K562 (cell line): ENCODE measurements around the gene CD70. TPM values are rescaled to one million over a fixed set of nuclear protein-coding genes. Genes with fewer than 3 reads are reported as not detected.

Experiments used
- ATAC-seq: fragments of 200-7000 bp; cut with Tn5 transposase; 3 replicates; pipeline ENCODE4 v1.9.1; 2020; ENCODE audit warnings: moderate library complexity
- BruUV-seq: library from RNA; stranded (reverse); fragments of 400-500 nt; replicated peaks from 2 replicates; lab custom pipeline; 2021; lab: Mats Ljungman, UMichigan
- CTCF ChIA-PET: fragments of 300-600 bp; formaldehyde crosslinking; extraction: SDS; loops from one replicate; lab custom pipeline; 2021; ENCODE audit warnings: low intra/inter-chr PET ratio; lab: Yijun Ruan, JAX
- POLR2A ChIA-PET: fragments of 300-600, 350-650 bp; sonication (Branson Sonifier 250); formaldehyde crosslinking; extraction: SDS; loops from one replicate; lab custom pipeline; 2021; ENCODE audit warnings: antibody characterized with exemption, inconsistent platforms; lab: Yijun Ruan, JAX
- DNase-seq, 4 experiments: peaks; one replicate each; pipeline versions ENCODE4 v3.0.0 to v3.0.0-alpha.2; 2011 to 2018; ENCODE audit warnings: low spot score in 3 of 4, mixed read lengths in 3 of 4; ENCODE audit errors: extremely low read depth in 1 of 4
- FAIRE-seq: peaks from 2 replicates; lab custom pipeline; 2011; peaks lifted over from hg19 to GRCh38; lab: Jason Lieb, UNC
- H2AFZ ChIP-seq: 2 replicates; pipeline ENCODE4 v1.6.0; 2011; ENCODE audit warnings: low read depth, low read length, control low read depth, inconsistent platforms
- H3K27ac ChIP-seq: fragments of 200-600 bp; 3 replicates; pipeline ENCODE4 v1.8.0; 2011; ENCODE audit warnings: low read depth, mild to moderate bottlenecking, control low read depth, inconsistent platforms, low read length, moderate library complexity, mixed read lengths; ENCODE audit errors: extremely low read depth
- H3K27me3 ChIP-seq, 2 experiments: fragments of 300-600 bp in 1 of 2; 2 replicates in 1 of 2; 3 replicates in 1 of 2; pipeline versions ENCODE4 v1.6.0 to v1.8.0; 2011; ENCODE audit warnings: inconsistent platforms in 2 of 2, low read length in 2 of 2, mild to moderate bottlenecking in 1 of 2, mixed read lengths in 1 of 2, moderate library complexity in 1 of 2; ENCODE audit not compliant: control insufficient read depth in 2 of 2, insufficient read depth in 2 of 2
- H3K36me3 ChIP-seq: fragments of 300-600 bp; 3 replicates; pipeline ENCODE4 v1.8.0; 2011; ENCODE audit warnings: mild to moderate bottlenecking, low read length, inconsistent platforms; ENCODE audit not compliant: control insufficient read depth, insufficient read depth
- H3K4me1 ChIP-seq, 2 experiments: fragments of 200-600 bp in 1 of 2; replicated peaks in 1 of 2; 2 replicates in 1 of 2; 3 replicates in 1 of 2; pipeline versions ENCODE4 v1.5.1 to v1.8.0; 2011; ENCODE audit warnings: inconsistent platforms in 2 of 2, low read length in 2 of 2, mild to moderate bottlenecking in 1 of 2, mixed read lengths in 1 of 2, moderate library complexity in 1 of 2; ENCODE audit not compliant: control insufficient read depth in 2 of 2, insufficient read depth in 2 of 2
- H3K4me2 ChIP-seq: 2 replicates; pipeline ENCODE4 v1.6.1; 2011; ENCODE audit warnings: low read length, control low read depth, inconsistent platforms, mixed read lengths; ENCODE audit not compliant: insufficient read depth
- H3K4me3 ChIP-seq: fragments of 200-600 bp; sonication (generic), shearing (Covaris generic); 2 replicates; pipeline ENCODE4 v1.5.1; 2016; ENCODE audit warnings: control low read depth, inconsistent platforms
- H3K79me2 ChIP-seq: fragments of 200-600 bp; 3 replicates; pipeline ENCODE4 v1.8.0; 2011; ENCODE audit warnings: low read length, inconsistent platforms; ENCODE audit not compliant: control insufficient read depth, insufficient read depth
- H3K9ac ChIP-seq, 2 experiments: 2 replicates each; pipeline versions ENCODE4 v1.6.0 to v1.6.1; 2011; ENCODE audit warnings: low read depth in 2 of 2, low read length in 2 of 2, control low read depth in 1 of 2, inconsistent platforms in 1 of 2, mild to moderate bottlenecking in 1 of 2, mixed read lengths in 1 of 2; ENCODE audit not compliant: insufficient read depth in 1 of 2
- H3K9me1 ChIP-seq: one replicate; pipeline ENCODE4 v1.6.0; 2011; ENCODE audit warnings: inconsistent platforms, mild to moderate bottlenecking, low read length, moderate library complexity; ENCODE audit not compliant: control insufficient read depth, insufficient read depth
- H3K9me3 ChIP-seq: replicated peaks from 2 replicates; pipeline ENCODE4 v1.5.1; 2011; ENCODE audit warnings: low read depth, low read length, inconsistent platforms; ENCODE audit not compliant: control insufficient read depth, insufficient read depth
- H4K20me1 ChIP-seq: replicated peaks from 2 replicates; pipeline ENCODE4 v1.6.1; 2011; ENCODE audit warnings: low read length, inconsistent platforms, mixed read lengths; ENCODE audit not compliant: control insufficient read depth, insufficient read depth
- RBBP5 ChIP-seq: fragments of 200-600 bp; sonication (generic); IDR thresholded peaks from 2 replicates; pipeline ENCODE4 v1.6.1; 2012; ENCODE audit warnings: borderline replicate concordance, mild to moderate bottlenecking, low read length, control low read depth, inconsistent platforms; ENCODE audit not compliant: insufficient read depth, poor library complexity, severe bottlenecking
- ZKSCAN8 ChIP-seq: fragments of 200-800 bp; sonication (Bioruptor generic); IDR thresholded peaks from 2 replicates; pipeline ENCODE4 v1.6.1; 2016; ENCODE audit warnings: missing genetic modification characterization, missing compliant biosample characterization
- WGBS: fragments of 100-300 bp; shearing (Covaris generic); methylation state at CpG from one replicate; pipeline ENCODE4 v1.1.6; 2016; ENCODE audit warnings: low coverage, mixed read lengths; ENCODE audit not compliant: insufficient coverage; ENCODE audit errors: missing lambda C conversion rate; 5-methylcytosine and 5-hydroxymethylcytosine counted together
- in situ Hi-C: fragments of 300-500 bp; cut with MboI; formaldehyde crosslinking; loops from 4 replicates; pipeline ENCODE4 v1.15.0; 2018; ENCODE audit warnings: inconsistent platforms, mixed read lengths
- intact Hi-C: fragments of 100-400 bp; cut with micrococcal nuclease; formaldehyde crosslinking; loops from 2 replicates; pipeline ENCODE4 v1.14.2; 2022
- polyA plus RNA-seq, 8 experiments: library from polyadenylated mRNA; depleted of rRNA in 4 of 8; stranded (reverse) in 5 of 8; unstranded in 3 of 8; fragments of >200 nt; fragmentation: Nextera tagmentation in 2 of 8; fragmentation: Illumina TruSeq in 1 of 8; extraction: Ambion mirVana in 2 of 8; extraction: Trizol in 1 of 8; gene quantifications; 2 replicates each; pipeline versions ENCODE4 v1.2.1 to v1.2.3, GENCODE V29; 2011 to 2014; ENCODE audit warnings: inconsistent platforms in 1 of 8, missing spikeins in 1 of 8
- total RNA-seq, 7 experiments: library from RNA; depleted of rRNA in 6 of 7; stranded (reverse); fragments of >200 nt in 6 of 7; fragmentation: Illumina TruSeq in 2 of 7; extraction: Trizol in 2 of 7; gene quantifications; 2 replicates each; pipeline versions ENCODE4 v1.2.1 to v1.2.3, GENCODE V29; 2011 to 2021; ENCODE audit warnings: low replicate concordance in 1 of 7
- TF ChIP-seq, protein P1 (sequence below): IDR thresholded peaks from 2 replicates; pipeline ENCODE4 v1.6.1; 2011; ENCODE audit warnings: borderline replicate concordance, low read depth, mild to moderate bottlenecking, moderate library complexity, low read length; ENCODE audit not compliant: insufficient read depth, poor library complexity, severe bottlenecking

The CD70 gene
- total and polyA plus RNA-seq, 9 of the 15 experiments (the other 6 are each of a cell fraction or from before 2014, with no cell fraction given) = 0.06 to 0.58 (median 0.33) TPM; not detected in 4

DNA sequence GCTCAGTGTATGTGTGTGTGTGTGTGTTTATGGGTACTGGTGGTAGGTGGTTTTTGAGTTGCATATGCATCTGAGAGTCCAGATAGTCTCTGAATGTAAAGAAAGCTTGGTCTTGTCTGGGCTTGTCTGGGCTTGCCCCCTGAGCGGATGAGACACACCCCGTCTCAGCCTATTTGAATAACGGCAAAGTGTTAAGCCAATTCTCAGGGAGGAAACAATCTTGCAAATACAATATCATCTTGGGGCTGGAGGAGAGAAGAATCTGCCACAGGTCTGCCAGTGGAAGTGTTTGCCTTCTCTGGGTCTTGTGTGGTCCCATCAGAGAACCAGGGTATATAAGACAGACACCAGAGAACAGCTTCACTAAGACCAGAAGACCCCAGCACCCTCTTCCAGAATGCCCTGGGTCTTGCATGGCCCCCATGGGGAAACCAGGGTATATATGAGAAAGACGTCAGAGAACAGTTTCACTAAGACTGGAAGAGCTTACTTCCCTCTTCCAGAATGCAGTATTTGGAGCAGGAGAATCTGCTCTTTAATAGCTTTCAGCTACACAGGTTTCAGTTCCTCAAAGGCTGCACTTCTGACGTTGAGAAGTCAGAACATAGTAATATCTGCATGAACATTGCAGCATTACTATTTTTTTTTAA, 13.3 kb downstream of the CD70 start:
- H4K20me1 ChIP-seq = no peaks in the 10 kb centered on the region
- ChIA-PET POLR2A (interaction anchor here (0.6 to 1.0 kb wide), 3 partner anchors 10 to 38 kb away, joined by 3 to 4 read pairs (median 3); no protein-coding TSS in a partner anchor), CTCF (no interaction called here)
- H3K27ac ChIP-seq = peak overlapping the region; percentile 72
- no peak overlapping the region for H3K4me3 ChIP-seq
- no TSS peak for BruUV-seq
- no peaks in the 10 kb centered on the region for H3K36me3 ChIP-seq
- H3K9me1 ChIP-seq = no peaks in the 10 kb centered on the region
- FAIRE-seq (no peak), ATAC-seq (peak; percentile 70), DNase-seq (peak; percentile 36 to 57 (median 41))
- H3K9me3 ChIP-seq = peaks cover 4% of the 10 kb centered on the region; the same call in 1 of the 2 replicates
- in situ Hi-C loops (no loop called here), intact Hi-C loops (no loop called here)
- TF ChIP-seq, protein P1, sequence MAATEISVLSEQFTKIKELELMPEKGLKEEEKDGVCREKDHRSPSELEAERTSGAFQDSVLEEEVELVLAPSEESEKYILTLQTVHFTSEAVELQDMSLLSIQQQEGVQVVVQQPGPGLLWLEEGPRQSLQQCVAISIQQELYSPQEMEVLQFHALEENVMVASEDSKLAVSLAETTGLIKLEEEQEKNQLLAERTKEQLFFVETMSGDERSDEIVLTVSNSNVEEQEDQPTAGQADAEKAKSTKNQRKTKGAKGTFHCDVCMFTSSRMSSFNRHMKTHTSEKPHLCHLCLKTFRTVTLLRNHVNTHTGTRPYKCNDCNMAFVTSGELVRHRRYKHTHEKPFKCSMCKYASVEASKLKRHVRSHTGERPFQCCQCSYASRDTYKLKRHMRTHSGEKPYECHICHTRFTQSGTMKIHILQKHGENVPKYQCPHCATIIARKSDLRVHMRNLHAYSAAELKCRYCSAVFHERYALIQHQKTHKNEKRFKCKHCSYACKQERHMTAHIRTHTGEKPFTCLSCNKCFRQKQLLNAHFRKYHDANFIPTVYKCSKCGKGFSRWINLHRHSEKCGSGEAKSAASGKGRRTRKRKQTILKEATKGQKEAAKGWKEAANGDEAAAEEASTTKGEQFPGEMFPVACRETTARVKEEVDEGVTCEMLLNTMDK = no peak
- TF ChIP-seq RBBP5 (peak; percentile 58), ZKSCAN8 (CRISPR knock-in tag) (0 out of 2 replicates have a peak, but pooled peaks have one; percentile 25)
- H3K27me3 ChIP-seq = no peaks in the 10 kb centered on the region; a peak in 1 of 5 replicates
- H3K9ac ChIP-seq = no peak overlapping the region
- H3K4me1 ChIP-seq = peaks cover 0 to 21% of the 10 kb centered on the region in 2 experiments; a peak in 4 of 5 replicates
- H3K4me2 ChIP-seq = peak overlapping the region; percentile 34; the same call in 1 of the 2 replicates
- WGBS = 16% methylated on average over 5 of the region's 5 CpGs
- no peaks in the 10 kb centered on the region for H3K79me2 ChIP-seq
- H2AFZ ChIP-seq = peak overlapping the region; percentile 25
